GM12878 (cell line): ENCODE results near the gene CD38. TPM values are rescaled to one million over a fixed set of nuclear protein-coding genes. Genes with fewer than 3 reads are reported as not detected.

Experiments used
- ATAC-seq: fragments of 200-7000 bp; cut with Tn5 transposase; 3 replicates; pipeline ENCODE4 v1.9.1; 2020; ENCODE audit warnings: mild to moderate bottlenecking, moderate library complexity
- BruUV-seq: library from RNA; stranded (reverse); fragments of 400-500 nt; replicated peaks from 2 replicates; lab custom pipeline; 2021; lab: Mats Ljungman, UMichigan
- CTCF ChIA-PET: fragments of 300-600 bp; sonication (Branson Sonifier 250); formaldehyde crosslinking; extraction: SDS; loops from one replicate; lab custom pipeline; 2021; ENCODE audit warnings: inconsistent platforms; lab: Yijun Ruan, JAX
- POLR2A ChIA-PET: fragments of 350-600 bp; formaldehyde crosslinking; extraction: SDS; loops from one replicate; lab custom pipeline; 2021; ENCODE audit warnings: inconsistent platforms; lab: Charles Lee
- RAD21 ChIA-PET: fragments of 300-600 bp; sonication (Branson Sonifier 250); formaldehyde crosslinking; loops from one replicate; lab custom pipeline; 2023; ENCODE audit warnings: antibody characterized with exemption; ENCODE audit not compliant: unreplicated experiment; lab: Charles Lee
- SMC1A ChIA-PET: fragments of 300-600 bp; sonication (Branson Sonifier 250); formaldehyde crosslinking; loops from one replicate; lab custom pipeline; 2023; ENCODE audit not compliant: unreplicated experiment, uncharacterized antibody; lab: Charles Lee
- DNase-seq: peaks from one replicate; pipeline ENCODE4 v3.0.0-alpha.2; 2011; ENCODE audit warnings: low read depth, low spot score
- FAIRE-seq: peaks from 3 replicates; lab custom pipeline; 2011; peaks lifted over from hg19 to GRCh38; lab: Jason Lieb, UNC
- H2AFZ ChIP-seq: 2 replicates; pipeline ENCODE4 v1.6.0; 2011; ENCODE audit warnings: low read depth, low read length, control low read depth; ENCODE audit not compliant: control insufficient read depth
- H3K27ac ChIP-seq: 2 replicates; pipeline ENCODE4 v1.5.1; 2011; ENCODE audit warnings: control low read depth; ENCODE audit not compliant: control insufficient read depth, insufficient read depth
- H3K27me3 ChIP-seq, 2 experiments: replicated peaks in 1 of 2; 2 replicates each; pipeline versions ENCODE4 v1.6.0 to v1.6.1; 2011; ENCODE audit warnings: low read length in 1 of 2; ENCODE audit not compliant: control insufficient read depth in 2 of 2, insufficient read depth in 2 of 2
- H3K36me3 ChIP-seq, 2 experiments: 2 replicates each; pipeline ENCODE4 v1.5.1; 2011; ENCODE audit warnings: low read length in 1 of 2; ENCODE audit not compliant: control insufficient read depth in 2 of 2, insufficient read depth in 2 of 2
- H3K4me1 ChIP-seq: 2 replicates; pipeline ENCODE4 v1.6.1; 2011; ENCODE audit warnings: mild to moderate bottlenecking, low read length, moderate library complexity, mixed read lengths; ENCODE audit not compliant: control insufficient read depth, insufficient read depth
- H3K4me2 ChIP-seq: 2 replicates; pipeline ENCODE4 v1.6.0; 2011; ENCODE audit warnings: control low read depth; ENCODE audit not compliant: control insufficient read depth, insufficient read depth
- H3K4me3 ChIP-seq: fragments of 200-600 bp; sonication (generic); 2 replicates; pipeline ENCODE4 v1.5.1; 2016
- H3K79me2 ChIP-seq: 2 replicates; pipeline ENCODE4 v1.6.0; 2011; ENCODE audit warnings: low read length; ENCODE audit not compliant: control insufficient read depth, insufficient read depth
- H3K9ac ChIP-seq: 2 replicates; pipeline ENCODE4 v1.8.0; 2011; ENCODE audit warnings: low read length, control low read depth, mixed read lengths; ENCODE audit not compliant: control insufficient read depth, insufficient read depth
- H3K9me3 ChIP-seq: replicated peaks from 3 replicates; pipeline ENCODE4 v1.5.1; 2011; ENCODE audit warnings: mild to moderate bottlenecking, low read length; ENCODE audit not compliant: control insufficient read depth, insufficient read depth
- H4K20me1 ChIP-seq: 2 replicates; pipeline ENCODE4 v1.6.0; 2011; ENCODE audit not compliant: control insufficient read depth, insufficient read depth
- ATF2 ChIP-seq: IDR thresholded peaks from 2 replicates; pipeline ENCODE4 v1.6.1; 2012; ENCODE audit warnings: low read length, inconsistent platforms
- NR2C1 ChIP-seq: fragments of 450-650 bp; IDR thresholded peaks from 2 replicates; pipeline ENCODE4 v1.6.1; 2017; ENCODE audit warnings: antibody characterized with exemption, mild to moderate bottlenecking, moderate library complexity
- REST ChIP-seq: IDR thresholded peaks from 2 replicates; pipeline ENCODE4 v1.6.1; 2012; ENCODE audit warnings: mild to moderate bottlenecking, low read depth, low read length
- ZNF217 ChIP-seq: fragments of 450-650 bp; IDR thresholded peaks from 2 replicates; pipeline ENCODE4 v1.6.1; 2017; ENCODE audit warnings: antibody characterized with exemption, mild to moderate bottlenecking
- WGBS: methylation state at CpG from one replicate; pipeline ENCODE4 v1.1.6; 2016; ENCODE audit warnings: low lambda C conversion rate; ENCODE audit not compliant: insufficient replicate concordance, insufficient coverage; ENCODE audit errors: missing lambda C conversion rate; 5-methylcytosine and 5-hydroxymethylcytosine counted together
- in situ Hi-C: fragments of 300-500 bp; cut with MboI; formaldehyde crosslinking; loops from 9 replicates; pipeline ENCODE4 v1.14.3; 2018; ENCODE audit warnings: mixed read lengths
- intact Hi-C: fragments of 100-400 bp; cut with micrococcal nuclease; formaldehyde crosslinking; loops from one replicate; pipeline ENCODE4 v1.14.2; 2022; ENCODE audit not compliant: unreplicated experiment
- polyA plus RNA-seq, 11 experiments: library from polyadenylated mRNA; depleted of rRNA in 4 of 11; unstranded in 6 of 11; stranded (reverse) in 5 of 11; fragments of >200 nt; fragmentation: Nextera tagmentation in 4 of 11; fragmentation: Illumina TruSeq in 1 of 11; extraction: Ambion mirVana in 4 of 11; extraction: Trizol in 1 of 11; gene quantifications; 1 replicate in 1 of 11; 2 replicates in 10 of 11; pipeline versions ENCODE4 v1.2.1 to v1.2.3, GENCODE V29; 2011 to 2016; ENCODE audit warnings: inconsistent platforms in 2 of 11, missing spikeins in 2 of 11, low read depth in 1 of 11
- total RNA-seq, 4 experiments: library from RNA; depleted of rRNA in 3 of 4; stranded (reverse); fragments of >200 nt in 3 of 4; fragmentation: Illumina TruSeq in 1 of 4; extraction: Trizol in 1 of 4; gene quantifications; 2 replicates each; pipeline versions ENCODE4 v1.2.1 to v1.2.3, GENCODE V29; 2013 to 2021
- TF ChIP-seq, protein P1 (sequence below): IDR thresholded peaks from 2 replicates; pipeline ENCODE4 v1.6.1; 2012; ENCODE audit warnings: improper control_type of control experiment, low read depth, low read length; ENCODE audit not compliant: insufficient replicate concordance
- TF ChIP-seq, protein P2 (sequence below): fragments of 450-650 bp; IDR thresholded peaks from 2 replicates; pipeline ENCODE4 v1.6.1; 2018; ENCODE audit warnings: mild to moderate bottlenecking, low read depth, moderate library complexity; ENCODE audit not compliant: partially characterized antibody

The CD38 gene
- total and polyA plus RNA-seq, 10 of the 15 experiments (the other 5 are each of a cell fraction or from before 2014, with no cell fraction given), result 3.5 to 39.8 (median 12.7) TPM

DNA sequence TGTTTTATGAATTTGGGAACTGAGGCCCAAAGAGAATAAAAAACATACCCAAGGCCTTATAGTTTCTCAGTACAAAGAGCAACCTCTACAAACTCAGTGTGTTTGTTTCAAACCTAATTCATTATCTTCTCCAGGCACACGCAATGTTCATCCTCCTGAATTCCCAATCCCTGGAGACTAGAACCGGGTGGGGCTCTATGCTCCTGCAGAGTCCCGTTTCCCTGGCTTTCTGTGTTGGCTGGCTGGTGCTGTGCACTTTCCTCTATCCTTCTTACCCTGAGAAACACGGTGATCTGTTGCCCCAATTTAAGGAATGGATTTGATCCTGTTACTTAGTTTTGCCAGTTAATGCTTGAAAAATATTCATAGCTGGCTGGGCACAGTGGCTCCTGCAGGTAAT is 96.5 kb downstream of the CD38 start (continued):
- TF ChIP-seq, protein P1, sequence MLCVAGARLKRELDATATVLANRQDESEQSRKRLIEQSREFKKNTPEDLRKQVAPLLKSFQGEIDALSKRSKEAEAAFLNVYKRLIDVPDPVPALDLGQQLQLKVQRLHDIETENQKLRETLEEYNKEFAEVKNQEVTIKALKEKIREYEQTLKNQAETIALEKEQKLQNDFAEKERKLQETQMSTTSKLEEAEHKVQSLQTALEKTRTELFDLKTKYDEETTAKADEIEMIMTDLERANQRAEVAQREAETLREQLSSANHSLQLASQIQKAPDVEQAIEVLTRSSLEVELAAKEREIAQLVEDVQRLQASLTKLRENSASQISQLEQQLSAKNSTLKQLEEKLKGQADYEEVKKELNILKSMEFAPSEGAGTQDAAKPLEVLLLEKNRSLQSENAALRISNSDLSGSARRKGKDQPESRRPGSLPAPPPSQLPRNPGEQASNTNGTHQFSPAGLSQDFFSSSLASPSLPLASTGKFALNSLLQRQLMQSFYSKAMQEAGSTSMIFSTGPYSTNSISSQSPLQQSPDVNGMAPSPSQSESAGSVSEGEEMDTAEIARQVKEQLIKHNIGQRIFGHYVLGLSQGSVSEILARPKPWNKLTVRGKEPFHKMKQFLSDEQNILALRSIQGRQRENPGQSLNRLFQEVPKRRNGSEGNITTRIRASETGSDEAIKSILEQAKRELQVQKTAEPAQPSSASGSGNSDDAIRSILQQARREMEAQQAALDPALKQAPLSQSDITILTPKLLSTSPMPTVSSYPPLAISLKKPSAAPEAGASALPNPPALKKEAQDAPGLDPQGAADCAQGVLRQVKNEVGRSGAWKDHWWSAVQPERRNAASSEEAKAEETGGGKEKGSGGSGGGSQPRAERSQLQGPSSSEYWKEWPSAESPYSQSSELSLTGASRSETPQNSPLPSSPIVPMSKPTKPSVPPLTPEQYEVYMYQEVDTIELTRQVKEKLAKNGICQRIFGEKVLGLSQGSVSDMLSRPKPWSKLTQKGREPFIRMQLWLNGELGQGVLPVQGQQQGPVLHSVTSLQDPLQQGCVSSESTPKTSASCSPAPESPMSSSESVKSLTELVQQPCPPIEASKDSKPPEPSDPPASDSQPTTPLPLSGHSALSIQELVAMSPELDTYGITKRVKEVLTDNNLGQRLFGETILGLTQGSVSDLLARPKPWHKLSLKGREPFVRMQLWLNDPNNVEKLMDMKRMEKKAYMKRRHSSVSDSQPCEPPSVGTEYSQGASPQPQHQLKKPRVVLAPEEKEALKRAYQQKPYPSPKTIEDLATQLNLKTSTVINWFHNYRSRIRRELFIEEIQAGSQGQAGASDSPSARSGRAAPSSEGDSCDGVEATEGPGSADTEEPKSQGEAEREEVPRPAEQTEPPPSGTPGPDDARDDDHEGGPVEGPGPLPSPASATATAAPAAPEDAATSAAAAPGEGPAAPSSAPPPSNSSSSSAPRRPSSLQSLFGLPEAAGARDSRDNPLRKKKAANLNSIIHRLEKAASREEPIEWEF, result no peak

GRCh38 chr4:15875663-15876460 is 97.7 kb downstream of the CD38 start:
- FAIRE-seq (no peak), DNase-seq (no peak), ATAC-seq (peak; percentile 49)
- no peaks in the 10 kb centered on the region for H3K4me1 ChIP-seq
- peaks cover 2% of the 10 kb centered on the region; the same call in 2 of the 3 replicates for H3K9me3 ChIP-seq
- H3K36me3 ChIP-seq, result no peaks in the 10 kb centered on the region
- no peak overlapping the region for H3K9ac ChIP-seq
- ChIA-PET POLR2A (interaction anchor here (0.6 to 0.9 kb wide), 3 partner anchors 62 to 121 kb away, joined by 3 to 6 read pairs (median 3); partner anchors contain the start of gene FGFBP1), CTCF (interaction anchor here (1.1 to 1.4 kb wide), 4 partner anchors 8 to 80 kb away, joined by 4 to 5 read pairs (median 5); no protein-coding TSS in a partner anchor), RAD21 (interaction anchor here (1.2 to 1.9 kb wide), 3 partner anchors 67 to 80 kb away, joined by 4 to 12 read pairs (median 6); no protein-coding TSS in a partner anchor), SMC1A (interaction anchor here (1.2 to 2.2 kb wide), 6 partner anchors 15 to 82 kb away, joined by 3 to 5 read pairs (median 4); no protein-coding TSS in a partner anchor)
- H3K27me3 ChIP-seq, result no peaks in the 10 kb centered on the region
- H3K4me3 ChIP-seq, result no peak overlapping the region
- in situ Hi-C loops (no loop called here), intact Hi-C loops (no loop called here)
- H3K4me2 ChIP-seq, result no peak overlapping the region
- 10% methylated on average over 5 of the region's 5 CpGs for WGBS
- H4K20me1 ChIP-seq, result no peaks in the 10 kb centered on the region
- no peak overlapping the region for H2AFZ ChIP-seq
- no peaks in the 10 kb centered on the region for H3K79me2 ChIP-seq
- BruUV-seq, result no TSS peak
- no peak overlapping the region for H3K27ac ChIP-seq
- TF ChIP-seq ZNF217, result no peak
- TF ChIP-seq, protein P2, sequence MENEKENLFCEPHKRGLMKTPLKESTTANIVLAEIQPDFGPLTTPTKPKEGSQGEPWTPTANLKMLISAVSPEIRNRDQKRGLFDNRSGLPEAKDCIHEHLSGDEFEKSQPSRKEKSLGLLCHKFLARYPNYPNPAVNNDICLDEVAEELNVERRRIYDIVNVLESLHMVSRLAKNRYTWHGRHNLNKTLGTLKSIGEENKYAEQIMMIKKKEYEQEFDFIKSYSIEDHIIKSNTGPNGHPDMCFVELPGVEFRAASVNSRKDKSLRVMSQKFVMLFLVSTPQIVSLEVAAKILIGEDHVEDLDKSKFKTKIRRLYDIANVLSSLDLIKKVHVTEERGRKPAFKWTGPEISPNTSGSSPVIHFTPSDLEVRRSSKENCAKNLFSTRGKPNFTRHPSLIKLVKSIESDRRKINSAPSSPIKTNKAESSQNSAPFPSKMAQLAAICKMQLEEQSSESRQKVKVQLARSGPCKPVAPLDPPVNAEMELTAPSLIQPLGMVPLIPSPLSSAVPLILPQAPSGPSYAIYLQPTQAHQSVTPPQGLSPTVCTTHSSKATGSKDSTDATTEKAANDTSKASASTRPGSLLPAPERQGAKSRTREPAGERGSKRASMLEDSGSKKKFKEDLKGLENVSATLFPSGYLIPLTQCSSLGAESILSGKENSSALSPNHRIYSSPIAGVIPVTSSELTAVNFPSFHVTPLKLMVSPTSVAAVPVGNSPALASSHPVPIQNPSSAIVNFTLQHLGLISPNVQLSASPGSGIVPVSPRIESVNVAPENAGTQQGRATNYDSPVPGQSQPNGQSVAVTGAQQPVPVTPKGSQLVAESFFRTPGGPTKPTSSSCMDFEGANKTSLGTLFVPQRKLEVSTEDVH, result no peak
- no peak for TF ChIP-seq ATF2
- TF ChIP-seq NR2C1, result no peak
- no peak for TF ChIP-seq REST
